ENCODE data around the gene RGMA.

GRCh38 chr15:93080451-93080850 lies 8.6 kb downstream of the RGMA start:
- TF ChIP-seq SUZ12 (IDR thresholded peaks at IDR 0.05) (no peak), ARNT (IDR thresholded peaks at IDR 0.05) (no peak), PKNOX1 (IDR thresholded peaks at IDR 0.05) (no peak), HDGF (IDR thresholded peaks at IDR 0.05; ENCODE audit: borderline replicate concordance) (no peak), SP1 (IDR thresholded peaks at IDR 0.05) (no peak), BHLHE40 (IDR thresholded peaks at IDR 0.05; ENCODE audit: borderline replicate concordance) (no peak), FOXK2 (IDR thresholded peaks at IDR 0.05) (no peak), FOXA1 (IDR thresholded peaks at IDR 0.05) (no peak), CTBP1 (IDR thresholded peaks at IDR 0.05; ENCODE audit: borderline replicate concordance) (no peak), TARDBP (IDR thresholded peaks at IDR 0.05) (no peak)

Measured in HEK293T (cell line).